ENCODE measurements around the gene DNAJC21.
"Not testable (repeated sequence)": the region's sequence is repeated elsewhere in the genome, so short reads cannot be mapped to it uniquely, and the experiment has no call there.

Gene DNAJC21

GRCh38 chr5:34970552-34970951 lies 41.2 kb downstream of the DNAJC21 start (continued):
- TF ChIP-seq ZNF70 (CRISPR knock-in tag; IDR thresholded peaks at IDR 0.05): no peak
- TF ChIP-seq TOX (CRISPR knock-in tag; IDR thresholded peaks at IDR 0.05; ENCODE audit: borderline replicate concordance): no peak
- TF ChIP-seq CREB5 (CRISPR knock-in tag; IDR thresholded peaks at IDR 0.05; ENCODE audit: low read depth): no peak

GRCh38 chr5:34971655-34972054 lies 42.3 kb downstream of the DNAJC21 start:
- ATAC-seq: not testable (repeated sequence)

GRCh38 chr5:34976347-34976746 lies 47.0 kb downstream of the DNAJC21 start:
- TF ChIP-seq CSRNP3 (CRISPR knock-in tag; IDR thresholded peaks at IDR 0.05): no peak
- no peak for TF ChIP-seq ZNF70 (CRISPR knock-in tag; IDR thresholded peaks at IDR 0.05)
- TF ChIP-seq ISL1 (CRISPR knock-in tag; IDR thresholded peaks at IDR 0.05): no peak
- TF ChIP-seq POU6F1 (CRISPR knock-in tag; IDR thresholded peaks at IDR 0.05; ENCODE audit: borderline replicate concordance, low read depth): no peak
- no peak for TF ChIP-seq ZFP3 (CRISPR knock-in tag; IDR thresholded peaks at IDR 0.05)
- no peak for TF ChIP-seq CSDC2 (CRISPR knock-in tag; IDR thresholded peaks at IDR 0.05)
- TF ChIP-seq TSHZ2 (CRISPR knock-in tag; IDR thresholded peaks at IDR 0.05): no peak
- TF ChIP-seq ARNTL (CRISPR knock-in tag; IDR thresholded peaks at IDR 0.05; ENCODE audit: borderline replicate concordance, low read depth): no peak
- TF ChIP-seq RARB (CRISPR knock-in tag; IDR thresholded peaks at IDR 0.05): no peak
- TF ChIP-seq GLIS3 (CRISPR knock-in tag; IDR thresholded peaks at IDR 0.05): no peak
- no peak for TF ChIP-seq CREB5 (CRISPR knock-in tag; IDR thresholded peaks at IDR 0.05; ENCODE audit: low read depth)
- TF ChIP-seq ESRRG (CRISPR knock-in tag; IDR thresholded peaks at IDR 0.05): no peak
- no peak for TF ChIP-seq PATZ1 (CRISPR knock-in tag; IDR thresholded peaks at IDR 0.05; ENCODE audit: borderline replicate concordance)
- TF ChIP-seq TCF4 (CRISPR knock-in tag; IDR thresholded peaks at IDR 0.05; ENCODE audit: borderline replicate concordance): no peak
- no peak for TF ChIP-seq ZFP30 (CRISPR knock-in tag; IDR thresholded peaks at IDR 0.05)
- ATAC-seq: no peak

- no peak for TF ChIP-seq BACH2 (CRISPR knock-in tag; IDR thresholded peaks at IDR 0.05; ENCODE audit: borderline replicate concordance)
- no peak for TF ChIP-seq OSR1 (CRISPR knock-in tag; IDR thresholded peaks at IDR 0.05)
- TF ChIP-seq ZC3H10 (CRISPR knock-in tag; IDR thresholded peaks at IDR 0.05): no peak
- no peak for TF ChIP-seq GLIS3 (CRISPR knock-in tag; IDR thresholded peaks at IDR 0.05)
- no peak for TF ChIP-seq PPARA (CRISPR knock-in tag; IDR thresholded peaks at IDR 0.05; ENCODE audit: borderline replicate concordance)
- no peak for TF ChIP-seq TCF4 (CRISPR knock-in tag; IDR thresholded peaks at IDR 0.05; ENCODE audit: borderline replicate concordance)
- ATAC-seq: no peak
Measured at GRCh38 chr5:34977934-34978613, 48.7 kb downstream of the DNAJC21 start.
